ENCODE data around the gene SYF2. TPM values are rescaled to one million over a fixed set of nuclear protein-coding genes. Genes with fewer than 3 reads are reported as not detected.

SYF2 gene
- total and polyA plus RNA-seq, 2 of the 13 experiments (the other 11 are each of a cell fraction or from before 2014, with no cell fraction given), result 17.8 to 34.1 TPM

DNA sequence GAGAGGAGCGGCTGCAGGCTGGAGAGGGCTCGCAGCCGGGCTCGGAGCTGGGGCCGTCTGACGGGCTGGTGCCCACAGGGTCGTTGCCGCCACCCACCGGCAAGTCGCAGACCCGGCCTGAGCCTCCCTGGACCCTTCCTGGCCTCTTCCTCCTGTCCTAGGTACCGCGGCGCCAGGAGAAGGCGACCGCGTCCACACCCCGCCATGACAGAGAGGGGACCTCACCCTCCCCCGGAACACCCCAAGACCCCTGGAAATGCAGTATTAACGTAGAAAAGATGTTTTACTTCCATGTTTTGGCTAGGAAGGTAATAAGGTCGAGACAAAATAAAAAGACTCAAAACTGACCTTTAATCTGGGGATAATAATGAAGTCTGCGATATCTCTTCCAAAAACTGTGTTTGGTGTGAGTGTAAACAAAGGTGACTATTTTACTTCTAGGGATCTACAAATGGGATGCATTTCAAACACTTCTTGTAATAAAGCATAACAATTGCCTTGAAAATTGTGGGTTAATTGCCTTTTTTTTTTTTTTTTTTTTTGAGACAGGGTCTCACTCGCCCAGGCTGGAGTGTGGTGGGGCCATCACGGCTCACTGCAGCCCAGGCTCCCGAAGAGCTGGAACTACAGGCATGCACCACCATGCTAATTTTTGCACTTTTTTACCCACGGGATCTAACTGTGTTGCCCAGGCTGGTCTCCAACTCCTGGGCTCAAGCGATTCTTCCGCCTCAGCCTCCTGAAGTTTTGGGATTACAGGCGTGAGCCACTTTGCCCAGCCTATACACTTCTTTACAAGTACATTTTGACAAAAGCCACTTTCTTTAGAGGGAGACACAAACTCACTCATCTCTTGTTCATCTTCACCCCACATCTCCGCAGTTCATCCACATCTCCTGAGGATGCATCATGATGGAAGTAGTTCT, 15.8 kb upstream of the SYF2 start (continued):
- TF ChIP-seq ZBTB42 (CRISPR knock-in tag; IDR thresholded peaks at IDR 0.05) (no peak), HNF4A (CRISPR knock-in tag; IDR thresholded peaks at IDR 0.05) (0 out of 2 replicates have a peak, but pooled peaks have one; percentile 3), ZNF839 (CRISPR knock-in tag; IDR thresholded peaks at IDR 0.05; ENCODE audit: borderline replicate concordance) (0 out of 2 replicates have a peak, but pooled peaks have one; percentile 42), RAD51 (IDR thresholded peaks at IDR 0.05; ENCODE audit: borderline replicate concordance) (no peak), ZNF138 (CRISPR knock-in tag; IDR thresholded peaks at IDR 0.05; ENCODE audit: low read depth) (no peak), ZNF234 (CRISPR knock-in tag; conservative IDR thresholded peaks at IDR 0.05) (no peak), NR2C2 (CRISPR knock-in tag; IDR thresholded peaks at IDR 0.05; ENCODE audit: borderline replicate concordance) (no peak), MAZ (IDR thresholded peaks at IDR 0.05; ENCODE audit: borderline replicate concordance, low read depth, low read length) (peak; percentile 8; the same call in 1 of the 2 replicates), MAZ (CRISPR knock-in tag; IDR thresholded peaks at IDR 0.05; ENCODE audit: low read depth) (0 out of 2 replicates have a peak, but pooled peaks have one; percentile 60), FOXC1 (CRISPR knock-in tag; IDR thresholded peaks at IDR 0.05; ENCODE audit: borderline replicate concordance) (0 out of 2 replicates have a peak, but pooled peaks have one; percentile 3), ZNF724P (CRISPR knock-in tag; IDR thresholded peaks at IDR 0.05; ENCODE audit: borderline replicate concordance) (no peak), ZNF607 (CRISPR knock-in tag; IDR thresholded peaks at IDR 0.05; ENCODE audit: borderline replicate concordance) (no peak), ZNF75D (CRISPR knock-in tag; IDR thresholded peaks at IDR 0.05; ENCODE audit: borderline replicate concordance) (no peak), ZNF709 (CRISPR knock-in tag; IDR thresholded peaks at IDR 0.05) (no peak), ZNF225 (CRISPR knock-in tag; IDR thresholded peaks at IDR 0.05) (0 out of 2 replicates have a peak, but pooled peaks have one; percentile 16), FOXP1 (IDR thresholded peaks at IDR 0.05) (no peak), FOXP1 (CRISPR knock-in tag; IDR thresholded peaks at IDR 0.05) (no peak), SRSF1 (optimal IDR thresholded peaks at IDR 0.05; ENCODE audit: low read depth, low read length) (no peak), SP5 (CRISPR knock-in tag; IDR thresholded peaks at IDR 0.05; ENCODE audit: borderline replicate concordance, low read depth) (no peak)
- TF ChIP-seq, protein P1, sequence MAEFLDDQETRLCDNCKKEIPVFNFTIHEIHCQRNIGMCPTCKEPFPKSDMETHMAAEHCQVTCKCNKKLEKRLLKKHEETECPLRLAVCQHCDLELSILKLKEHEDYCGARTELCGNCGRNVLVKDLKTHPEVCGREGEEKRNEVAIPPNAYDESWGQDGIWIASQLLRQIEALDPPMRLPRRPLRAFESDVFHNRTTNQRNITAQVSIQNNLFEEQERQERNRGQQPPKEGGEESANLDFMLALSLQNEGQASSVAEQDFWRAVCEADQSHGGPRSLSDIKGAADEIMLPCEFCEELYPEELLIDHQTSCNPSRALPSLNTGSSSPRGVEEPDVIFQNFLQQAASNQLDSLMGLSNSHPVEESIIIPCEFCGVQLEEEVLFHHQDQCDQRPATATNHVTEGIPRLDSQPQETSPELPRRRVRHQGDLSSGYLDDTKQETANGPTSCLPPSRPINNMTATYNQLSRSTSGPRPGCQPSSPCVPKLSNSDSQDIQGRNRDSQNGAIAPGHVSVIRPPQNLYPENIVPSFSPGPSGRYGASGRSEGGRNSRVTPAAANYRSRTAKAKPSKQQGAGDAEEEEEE (CRISPR knock-in tag; IDR thresholded peaks at IDR 0.05; ENCODE audit: borderline replicate concordance), result no peak
- TF ChIP-seq, protein P2, sequence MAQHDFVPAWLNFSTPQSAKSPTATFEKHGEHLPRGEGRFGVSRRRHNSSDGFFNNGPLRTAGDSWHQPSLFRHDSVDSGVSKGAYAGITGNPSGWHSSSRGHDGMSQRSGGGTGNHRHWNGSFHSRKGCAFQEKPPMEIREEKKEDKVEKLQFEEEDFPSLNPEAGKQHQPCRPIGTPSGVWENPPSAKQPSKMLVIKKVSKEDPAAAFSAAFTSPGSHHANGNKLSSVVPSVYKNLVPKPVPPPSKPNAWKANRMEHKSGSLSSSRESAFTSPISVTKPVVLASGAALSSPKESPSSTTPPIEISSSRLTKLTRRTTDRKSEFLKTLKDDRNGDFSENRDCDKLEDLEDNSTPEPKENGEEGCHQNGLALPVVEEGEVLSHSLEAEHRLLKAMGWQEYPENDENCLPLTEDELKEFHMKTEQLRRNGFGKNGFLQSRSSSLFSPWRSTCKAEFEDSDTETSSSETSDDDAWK (CRISPR knock-in tag; IDR thresholded peaks at IDR 0.05), result no peak
- TF ChIP-seq, protein P3, sequence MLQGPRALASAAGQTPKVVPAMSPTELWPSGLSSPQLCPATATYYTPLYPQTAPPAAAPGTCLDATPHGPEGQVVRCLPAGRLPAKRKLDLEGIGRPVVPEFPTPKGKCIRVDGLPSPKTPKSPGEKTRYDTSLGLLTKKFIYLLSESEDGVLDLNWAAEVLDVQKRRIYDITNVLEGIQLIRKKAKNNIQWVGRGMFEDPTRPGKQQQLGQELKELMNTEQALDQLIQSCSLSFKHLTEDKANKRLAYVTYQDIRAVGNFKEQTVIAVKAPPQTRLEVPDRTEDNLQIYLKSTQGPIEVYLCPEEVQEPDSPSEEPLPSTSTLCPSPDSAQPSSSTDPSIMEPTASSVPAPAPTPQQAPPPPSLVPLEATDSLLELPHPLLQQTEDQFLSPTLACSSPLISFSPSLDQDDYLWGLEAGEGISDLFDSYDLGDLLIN (CRISPR knock-in tag; IDR thresholded peaks at IDR 0.05; ENCODE audit: borderline replicate concordance), result no peak; the same call in 1 of the 2 replicates
- TF ChIP-seq, protein P4, sequence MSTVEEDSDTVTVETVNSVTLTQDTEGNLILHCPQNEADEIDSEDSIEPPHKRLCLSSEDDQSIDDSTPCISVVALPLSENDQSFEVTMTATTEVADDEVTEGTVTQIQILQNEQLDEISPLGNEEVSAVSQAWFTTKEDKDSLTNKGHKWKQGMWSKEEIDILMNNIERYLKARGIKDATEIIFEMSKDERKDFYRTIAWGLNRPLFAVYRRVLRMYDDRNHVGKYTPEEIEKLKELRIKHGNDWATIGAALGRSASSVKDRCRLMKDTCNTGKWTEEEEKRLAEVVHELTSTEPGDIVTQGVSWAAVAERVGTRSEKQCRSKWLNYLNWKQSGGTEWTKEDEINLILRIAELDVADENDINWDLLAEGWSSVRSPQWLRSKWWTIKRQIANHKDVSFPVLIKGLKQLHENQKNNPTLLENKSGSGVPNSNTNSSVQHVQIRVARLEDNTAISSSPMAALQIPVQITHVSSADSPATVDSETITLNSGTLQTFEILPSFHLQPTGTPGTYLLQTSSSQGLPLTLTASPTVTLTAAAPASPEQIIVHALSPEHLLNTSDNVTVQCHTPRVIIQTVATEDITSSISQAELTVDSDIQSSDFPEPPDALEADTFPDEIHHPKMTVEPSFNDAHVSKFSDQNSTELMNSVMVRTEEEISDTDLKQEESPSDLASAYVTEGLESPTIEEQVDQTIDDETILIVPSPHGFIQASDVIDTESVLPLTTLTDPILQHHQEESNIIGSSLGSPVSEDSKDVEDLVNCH (CRISPR knock-in tag; IDR thresholded peaks at IDR 0.05), result no peak

Measured in HepG2 (cell line).